C4-2B (cell line): Measurements from ENCODE around the gene ELAC2.

Experiments
- CTCF ChIP-seq: fragments of 450-650 bp; conservative IDR thresholded peaks from 2 replicates; pipeline ENCODE4 v1.5.1; 2017; ENCODE audit warnings: mild to moderate bottlenecking
- ZFX ChIP-seq: fragments of 450-650 bp; IDR thresholded peaks from 2 replicates; pipeline ENCODE4 v1.6.1; 2017

DNA sequence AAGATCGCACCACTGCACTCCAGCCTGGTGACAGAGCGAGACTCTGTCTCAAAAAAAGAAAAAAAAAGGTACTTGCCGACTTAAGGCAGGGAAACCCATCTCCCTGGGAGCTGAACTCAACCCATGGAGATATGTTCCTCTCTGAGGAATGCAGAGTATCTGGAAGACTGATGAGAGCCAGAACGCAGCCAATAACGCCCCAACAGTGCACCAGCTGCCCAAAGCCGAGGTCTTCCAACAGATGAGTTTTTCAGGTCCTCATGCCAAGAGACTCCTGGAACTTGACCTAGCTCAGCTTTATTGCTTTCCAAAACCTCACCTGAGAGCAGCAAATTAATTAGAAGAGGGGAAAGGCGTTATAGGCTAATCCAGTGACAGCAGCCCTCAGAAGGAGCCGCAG is 9.4 kb downstream of the ELAC2 start:
- TF ChIP-seq CTCF (no peak), ZFX (no peak)
